Left ventricle myocardium inferior (tissue), 1 donor: ENCODE data around the gene TRIM28. TPM values are rescaled to one million over a fixed set of nuclear protein-coding genes. Genes with fewer than 3 reads are reported as not detected.

Experiments
- DNase-seq: peaks from one replicate; pipeline ENCODE4 v3.0.0-alpha.2; 2020
- H3K27ac ChIP-seq: fragments of 200-600 bp; replicated peaks from 2 replicates; pipeline ENCODE4 v1.8.0; 2021
- H3K27me3 ChIP-seq: fragments of 200-600 bp; 2 replicates; pipeline ENCODE4 v1.8.0; 2021; ENCODE audit warnings: low read depth
- H3K36me3 ChIP-seq: fragments of 200-600 bp; 2 replicates; pipeline ENCODE4 v1.8.0; 2021
- H3K4me1 ChIP-seq: fragments of 200-600 bp; 2 replicates; pipeline ENCODE4 v1.8.0; 2021
- H3K4me3 ChIP-seq: fragments of 200-600 bp; 2 replicates; pipeline ENCODE4 v1.8.0; 2021; ENCODE audit warnings: mild to moderate bottlenecking, moderate library complexity
- H3K9me3 ChIP-seq: fragments of 200-600 bp; replicated peaks from 2 replicates; pipeline ENCODE4 v1.8.0; 2021
- CTCF ChIP-seq: fragments of 200-600 bp; IDR thresholded peaks from 2 replicates; pipeline ENCODE4 v1.8.0; 2021; ENCODE audit warnings: antibody characterized with exemption, mild to moderate bottlenecking, borderline replicate concordance
- intact Hi-C: fragments of 100-400 bp; cut with micrococcal nuclease; formaldehyde crosslinking; loops from one replicate; pipeline ENCODE4 v1.11.0; 2022
- total RNA-seq: library from RNA; stranded (reverse); fragmentation: NEBNext Ultra II Directional; extraction: Animal tissue kit (Norgen Biotek cat#: 25700); gene quantifications from one replicate; pipeline ENCODE4 v1.2.1, GENCODE V29; 2021
- donor health status: DM: no; HTN: yes; CAD: no; lungs with severe emphysema.

Gene TRIM28
- total RNA-seq, 1 donor from 2014 or later, result 136 TPM

- intact Hi-C loops, result no loop called here
- Histone ChIP-seq H3K4me3 (no peak overlapping the region), H3K27me3 (no peaks in the 10 kb centered on the region), H3K36me3 (peaks cover 80% of the 10 kb centered on the region), H3K4me1 (peaks cover 51% of the 10 kb centered on the region), H3K27ac (no peak overlapping the region), H3K9me3 (no peaks in the 10 kb centered on the region)
- no peak for TF ChIP-seq CTCF
- no peak for DNase-seq
Observed at GRCh38 chr19:58552655-58553054, 8.8 kb downstream of the TRIM28 start.

GRCh38 chr19:58553799-58554493, 10.1 kb downstream of the TRIM28 start:
- peak overlapping the region; percentile 92 for H3K4me3 ChIP-seq
- TF ChIP-seq CTCF, result no peak
- intact Hi-C loops, result no loop called here
- H3K36me3 ChIP-seq, result peaks cover 67% of the 10 kb centered on the region
- H3K27me3 ChIP-seq, result no peaks in the 10 kb centered on the region
- peak overlapping the region; percentile 100 for H3K27ac ChIP-seq
- no peaks in the 10 kb centered on the region for H3K9me3 ChIP-seq
- peak; percentile 16 for DNase-seq
- peaks cover 58% of the 10 kb centered on the region for H3K4me1 ChIP-seq

- no peaks in the 10 kb centered on the region for H3K27me3 ChIP-seq
- no peak for TF ChIP-seq CTCF
- H3K9me3 ChIP-seq, result no peaks in the 10 kb centered on the region
- H3K4me1 ChIP-seq, result peaks cover 65% of the 10 kb centered on the region
- DNase-seq, result peak; percentile 99
- peak within 1 kb of the TSS; percentile 92 for H3K4me3 ChIP-seq
- intact Hi-C loops, result no loop called here
- peak within 1 kb of the TSS; percentile 100 for H3K27ac ChIP-seq
- H3K36me3 ChIP-seq, result peaks cover 60% of the 10 kb centered on the region
Observed at GRCh38 chr19:58554494-58555368, 10.9 kb downstream of the TRIM28 start, which contains the start of gene CHMP2A. TSS of gene CHMP2A (minus strand) at chr19:58555105. CDS start at chr19:58554212, 893 bp downstream.

- no peak for TF ChIP-seq CTCF
- peaks cover 53% of the 10 kb centered on the region for H3K36me3 ChIP-seq
- peak overlapping the region; percentile 100 for H3K27ac ChIP-seq
- H3K4me3 ChIP-seq, result peak overlapping the region; percentile 92
- H3K4me1 ChIP-seq, result peaks cover 72% of the 10 kb centered on the region
- no peaks in the 10 kb centered on the region for H3K9me3 ChIP-seq
- intact Hi-C loops, result no loop called here
- H3K27me3 ChIP-seq, result no peaks in the 10 kb centered on the region
- DNase-seq, result peak; percentile 14
Observed at GRCh38 chr19:58555369-58555885, 11.6 kb downstream of the TRIM28 start.

GRCh38 chr19:58555920-58556621, 12.2 kb downstream of the TRIM28 start:
- no peaks in the 10 kb centered on the region for H3K27me3 ChIP-seq
- TF ChIP-seq CTCF, result no peak
- H3K4me3 ChIP-seq, result peak overlapping the region; percentile 92
- intact Hi-C loops, result no loop called here
- peak overlapping the region; percentile 100 for H3K27ac ChIP-seq
- H3K9me3 ChIP-seq, result no peaks in the 10 kb centered on the region
- peaks cover 75% of the 10 kb centered on the region for H3K4me1 ChIP-seq
- peak; percentile 20 for DNase-seq
- H3K36me3 ChIP-seq, result peaks cover 46% of the 10 kb centered on the region
